Cardiac fibroblast (primary cell): ENCODE measurements around the gene BAD.
"Not testable (repeated sequence)": the region's sequence is repeated elsewhere in the genome, so short reads cannot be mapped to it uniquely, and the experiment has no call there.

Experiments
- DNase-seq, 2 donors: peaks; one replicate each; pipeline versions ENCODE4 v3.0.0 to v3.0.0-alpha.2; 2010; ENCODE audit warnings: low read depth in 2 of 2
- H3K4me3 ChIP-seq, 2 donors: replicated peaks in 1 of 2; 1 replicate in 1 of 2; 2 replicates in 1 of 2; pipeline ENCODE4 v1.5.1; 2011; ENCODE audit warnings: low read depth in 2 of 2, low read length in 2 of 2, mild to moderate bottlenecking in 2 of 2, moderate library complexity in 1 of 2
- TF ChIP-seq, protein P1 (sequence below): IDR thresholded peaks from one replicate; pipeline ENCODE4 v1.5.1; 2011; ENCODE audit warnings: low read depth, mild to moderate bottlenecking, low read length, inconsistent platforms

BAD gene

DNA sequence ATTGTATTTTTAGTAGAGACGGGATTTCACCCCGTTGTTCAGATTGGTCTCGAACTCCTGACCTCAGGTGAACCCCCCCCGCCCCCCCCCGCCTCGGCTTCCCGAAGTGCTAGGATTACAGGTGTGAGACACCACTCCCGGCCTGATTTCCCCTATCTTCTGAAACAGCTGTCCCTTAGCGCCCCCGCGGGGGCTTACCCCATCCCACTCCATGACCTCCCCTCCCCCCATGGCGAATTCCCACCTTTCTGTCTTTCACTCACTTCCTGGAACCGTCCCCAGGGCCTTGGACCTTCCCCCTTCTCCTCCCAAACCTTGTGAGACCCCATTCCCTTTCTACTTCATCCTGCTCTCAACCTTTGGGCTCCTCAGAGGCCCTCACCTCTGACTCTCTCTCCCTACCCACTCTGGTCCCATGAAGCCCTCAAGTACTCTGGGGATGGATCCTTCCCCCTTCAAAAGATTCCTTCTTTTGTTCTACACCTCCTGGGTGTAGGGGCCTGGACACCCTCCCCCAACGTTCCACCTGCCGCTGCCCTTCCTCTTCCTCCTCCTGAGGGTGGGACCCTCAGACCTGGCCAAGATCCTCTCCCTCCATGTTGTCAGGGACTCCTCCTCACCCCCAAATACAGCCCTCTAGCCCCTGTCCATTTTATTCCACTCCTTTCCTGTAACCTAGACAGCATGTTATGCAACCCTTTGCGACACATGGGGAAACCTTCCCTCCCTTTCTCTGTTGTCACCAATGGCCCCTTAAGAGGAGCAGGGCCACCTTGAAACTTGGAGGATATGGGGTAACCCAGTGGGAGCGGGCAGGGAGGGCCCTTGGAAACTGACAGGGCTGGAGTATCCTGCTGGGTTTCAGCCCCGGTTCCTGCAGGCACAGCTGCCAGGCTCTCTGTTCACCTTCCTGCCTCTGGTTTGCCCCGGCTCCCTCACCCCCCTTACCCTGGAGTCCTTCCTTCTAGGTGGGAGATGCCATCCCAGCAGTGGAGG lies 34.6 kb upstream of the BAD start:
- H3K4me3 ChIP-seq: peak overlapping the region; percentile 96 to 98
- DNase-seq: no peak
- TF ChIP-seq, protein P1, sequence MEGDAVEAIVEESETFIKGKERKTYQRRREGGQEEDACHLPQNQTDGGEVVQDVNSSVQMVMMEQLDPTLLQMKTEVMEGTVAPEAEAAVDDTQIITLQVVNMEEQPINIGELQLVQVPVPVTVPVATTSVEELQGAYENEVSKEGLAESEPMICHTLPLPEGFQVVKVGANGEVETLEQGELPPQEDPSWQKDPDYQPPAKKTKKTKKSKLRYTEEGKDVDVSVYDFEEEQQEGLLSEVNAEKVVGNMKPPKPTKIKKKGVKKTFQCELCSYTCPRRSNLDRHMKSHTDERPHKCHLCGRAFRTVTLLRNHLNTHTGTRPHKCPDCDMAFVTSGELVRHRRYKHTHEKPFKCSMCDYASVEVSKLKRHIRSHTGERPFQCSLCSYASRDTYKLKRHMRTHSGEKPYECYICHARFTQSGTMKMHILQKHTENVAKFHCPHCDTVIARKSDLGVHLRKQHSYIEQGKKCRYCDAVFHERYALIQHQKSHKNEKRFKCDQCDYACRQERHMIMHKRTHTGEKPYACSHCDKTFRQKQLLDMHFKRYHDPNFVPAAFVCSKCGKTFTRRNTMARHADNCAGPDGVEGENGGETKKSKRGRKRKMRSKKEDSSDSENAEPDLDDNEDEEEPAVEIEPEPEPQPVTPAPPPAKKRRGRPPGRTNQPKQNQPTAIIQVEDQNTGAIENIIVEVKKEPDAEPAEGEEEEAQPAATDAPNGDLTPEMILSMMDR: no peak

DNA sequence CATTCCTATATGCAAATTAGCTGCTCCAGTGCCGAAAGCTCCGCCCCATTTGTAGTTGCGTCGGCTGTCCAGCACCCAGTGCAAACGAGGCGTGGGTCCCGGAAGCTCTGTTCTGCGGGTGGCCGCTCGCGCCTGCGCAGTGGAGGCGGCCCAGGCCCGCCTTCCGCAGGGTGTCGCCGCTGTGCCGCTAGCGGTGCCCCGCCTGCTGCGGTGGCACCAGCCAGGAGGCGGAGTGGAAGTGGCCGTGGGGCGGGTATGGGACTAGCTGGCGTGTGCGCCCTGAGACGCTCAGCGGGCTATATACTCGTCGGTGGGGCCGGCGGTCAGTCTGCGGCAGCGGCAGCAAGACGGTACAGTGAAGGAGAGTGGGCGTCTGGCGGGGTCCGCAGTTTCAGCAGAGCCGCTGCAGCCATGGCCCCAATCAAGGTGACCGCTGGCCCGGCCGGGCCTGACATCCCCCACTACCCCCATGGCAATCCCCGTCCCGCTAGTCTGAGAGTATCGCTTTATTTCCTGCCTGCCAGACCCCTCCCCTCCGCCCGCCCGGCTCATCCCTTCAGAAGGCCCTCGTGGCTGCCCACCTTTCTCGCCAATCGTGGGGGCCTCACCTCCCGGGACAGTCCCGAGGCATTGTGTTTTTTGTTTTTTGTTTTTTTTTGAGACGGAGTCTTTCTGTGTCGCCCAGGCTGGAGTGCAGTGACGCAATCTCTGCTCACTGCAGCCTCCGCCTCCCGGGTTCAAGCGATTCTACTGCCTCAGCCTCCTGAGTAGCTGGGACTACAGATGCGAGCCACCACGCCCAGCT lies 33.7 kb upstream of the BAD start, which contains the start of gene PRDX5:
Gene PRDX5 (plus strand): TSS at position 161 of the 805 bp plus-strand sequence. CDS start 95 bp downstream, at position 256.
- TF ChIP-seq, protein P1: peak; percentile 1
- DNase-seq: peak; percentile 97 to 98
- H3K4me3 ChIP-seq: peak within 1 kb of the TSS; percentile 96 to 98

DNA sequence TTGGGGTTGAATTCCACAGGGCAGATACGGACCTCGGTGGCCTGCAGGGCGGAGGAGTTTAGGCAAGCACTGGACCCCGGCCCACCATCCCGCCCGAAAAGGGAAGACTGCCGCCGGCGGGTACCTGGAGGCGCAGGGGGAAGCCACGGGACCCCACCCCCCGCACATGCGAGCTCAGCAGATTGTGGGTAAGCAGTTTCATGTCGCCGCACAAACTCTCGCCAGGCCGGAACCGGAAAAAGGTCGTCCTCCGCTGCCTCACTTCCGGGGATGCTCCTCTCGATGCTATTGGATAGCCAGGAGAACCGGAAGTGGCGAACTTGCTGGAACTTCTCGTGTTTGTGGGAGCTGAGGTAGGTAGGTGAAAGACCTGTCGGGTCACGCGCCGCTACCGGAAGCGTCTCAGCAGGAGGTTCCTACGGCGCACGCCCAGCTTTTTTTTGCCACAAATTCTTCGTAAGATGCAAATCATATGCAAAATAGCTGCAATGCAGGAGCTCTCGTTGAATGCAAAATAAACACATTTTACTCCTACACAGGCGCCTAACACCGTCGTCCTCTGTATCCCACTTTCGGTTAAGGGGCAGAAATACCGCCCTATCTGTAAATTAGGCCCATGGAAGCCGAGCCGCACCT lies 33.0 kb upstream of the BAD start, which contains the start of gene TRMT112:
Gene TRMT112 (minus strand): TSS at position 235 of the 636 bp plus-strand sequence. CDS start 33 bp downstream, at position 202.
- peak; percentile 97 to 99 for DNase-seq
- TF ChIP-seq, protein P1: no peak
- H3K4me3 ChIP-seq: peak within 1 kb of the TSS; percentile 96 to 98

DNA sequence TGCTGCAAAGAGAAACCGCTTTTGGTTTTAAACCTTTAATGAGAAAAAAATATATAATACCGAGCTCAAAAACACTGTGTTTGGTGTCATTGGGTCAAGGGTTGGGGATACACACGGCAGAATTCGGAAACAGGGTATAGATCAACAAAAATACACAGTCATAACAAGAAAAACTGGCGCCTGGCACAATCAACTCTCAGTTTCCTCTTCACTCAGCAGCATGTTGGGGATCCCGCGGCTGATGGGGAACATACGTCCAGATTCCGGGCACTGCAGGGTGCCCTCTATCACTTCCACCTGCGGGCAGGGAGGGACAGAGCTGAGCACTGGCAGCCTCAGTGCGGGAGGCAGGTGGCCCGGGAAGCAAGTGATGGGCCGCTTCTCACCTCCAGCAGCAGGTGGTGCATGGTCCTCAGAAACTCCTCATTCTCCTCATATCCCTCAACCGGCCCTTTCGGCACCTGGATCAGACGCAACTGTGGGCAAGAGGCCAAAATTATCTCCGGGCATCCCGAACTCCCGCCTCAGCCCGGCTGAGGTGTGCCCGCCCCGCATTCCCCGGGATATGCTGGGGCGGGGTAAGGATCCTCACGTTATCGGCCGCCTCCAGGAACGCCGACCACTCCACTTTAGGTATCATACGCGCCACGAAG lies 32.3 kb upstream of the BAD start:
- peak overlapping the region; percentile 96 to 98 for H3K4me3 ChIP-seq
- TF ChIP-seq, protein P1: no peak
- DNase-seq: no peak

DNA sequence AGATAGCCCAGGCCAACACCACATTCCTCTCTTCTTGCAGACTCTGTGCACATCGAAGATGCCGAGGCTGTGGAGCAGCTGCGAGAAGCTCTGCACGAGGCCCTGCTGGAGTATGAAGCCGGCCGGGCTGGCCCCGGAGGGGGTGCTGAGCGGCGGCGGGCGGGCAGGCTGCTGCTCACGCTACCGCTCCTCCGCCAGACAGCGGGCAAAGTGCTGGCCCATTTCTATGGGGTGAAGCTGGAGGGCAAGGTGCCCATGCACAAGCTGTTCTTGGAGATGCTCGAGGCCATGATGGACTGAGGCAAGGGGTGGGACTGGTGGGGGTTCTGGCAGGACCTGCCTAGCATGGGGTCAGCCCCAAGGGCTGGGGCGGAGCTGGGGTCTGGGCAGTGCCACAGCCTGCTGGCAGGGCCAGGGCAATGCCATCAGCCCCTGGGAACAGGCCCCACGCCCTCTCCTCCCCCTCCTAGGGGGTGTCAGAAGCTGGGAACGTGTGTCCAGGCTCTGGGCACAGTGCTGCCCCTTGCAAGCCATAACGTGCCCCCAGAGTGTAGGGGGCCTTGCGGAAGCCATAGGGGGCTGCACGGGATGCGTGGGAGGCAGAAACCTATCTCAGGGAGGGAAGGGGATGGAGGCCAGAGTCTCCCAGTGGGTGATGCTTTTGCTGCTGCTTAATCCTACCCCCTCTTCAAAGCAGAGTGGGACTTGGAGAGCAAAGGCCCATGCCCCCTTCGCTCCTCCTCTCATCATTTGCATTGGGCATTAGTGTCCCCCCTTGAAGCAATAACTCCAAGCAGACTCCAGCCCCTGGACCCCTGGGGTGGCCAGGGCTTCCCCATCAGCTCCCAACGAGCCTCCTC lies 31.4 kb upstream of the BAD start:
- not testable (repeated sequence) for H3K4me3 ChIP-seq, DNase-seq

DNA sequence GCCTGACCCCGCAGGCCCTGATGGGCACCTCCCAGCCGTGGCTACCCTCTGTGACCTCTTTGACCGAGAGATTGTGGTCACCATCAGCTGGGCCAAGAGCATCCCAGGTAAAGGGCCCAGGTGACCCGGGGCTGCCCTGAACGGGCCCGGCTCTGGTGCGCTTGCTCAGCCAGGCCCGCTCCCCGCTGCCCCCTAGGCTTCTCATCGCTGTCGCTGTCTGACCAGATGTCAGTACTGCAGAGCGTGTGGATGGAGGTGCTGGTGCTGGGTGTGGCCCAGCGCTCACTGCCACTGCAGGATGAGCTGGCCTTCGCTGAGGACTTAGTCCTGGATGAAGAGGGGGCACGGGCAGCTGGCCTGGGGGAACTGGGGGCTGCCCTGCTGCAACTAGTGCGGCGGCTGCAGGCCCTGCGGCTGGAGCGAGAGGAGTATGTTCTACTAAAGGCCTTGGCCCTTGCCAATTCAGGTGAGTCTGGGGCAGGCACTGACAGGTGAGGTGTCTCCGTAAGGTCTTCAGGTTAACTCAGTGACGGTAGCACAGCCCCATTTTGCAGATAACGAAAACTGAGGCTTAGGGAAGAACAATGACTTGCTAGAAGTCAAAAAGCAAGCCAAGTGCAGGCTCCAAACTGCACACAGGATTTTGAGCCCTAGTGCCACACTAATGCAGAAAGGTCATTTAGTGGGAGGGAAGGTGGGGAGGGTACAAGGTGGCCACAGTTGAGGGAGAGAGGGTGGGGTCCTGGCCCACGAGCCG lies 30.5 kb upstream of the BAD start:
- H3K4me3 ChIP-seq: no peak overlapping the region
- no peak for DNase-seq
- TF ChIP-seq, protein P1: no peak
